ENCODE data around the gene SPP2. TPM values are rescaled to one million over a fixed set of nuclear protein-coding genes. Genes with fewer than 3 reads are reported as not detected.

SPP2 gene
- total and polyA plus RNA-seq, 2 experiments from 2014 or later = 71.4 to 78.5 TPM

DNA sequence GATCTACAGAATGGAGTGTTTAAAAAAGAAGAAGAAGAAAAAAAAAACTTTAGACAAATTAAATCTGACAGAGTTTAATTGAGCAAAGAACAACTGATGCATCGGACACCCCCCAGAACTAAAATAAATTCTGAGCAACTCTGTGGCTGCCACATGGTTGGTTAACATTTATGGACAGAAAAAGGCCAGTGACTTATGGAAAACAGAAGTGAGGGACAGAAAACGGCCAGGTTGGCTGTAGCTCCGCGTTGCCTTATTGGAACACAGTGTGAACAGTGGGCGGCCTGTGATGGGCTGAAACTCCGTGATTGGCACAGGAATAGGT, 75.6 kb downstream of the SPP2 start:
- Histone ChIP-seq H3K36me3 (replicated peaks; ENCODE audit: insufficient read depth, low read depth) (no peaks in the 10 kb centered on the region), H3K9me2 (replicated peaks; ENCODE audit: insufficient read depth) (no peaks in the 10 kb centered on the region), H3K4me2 (no peak overlapping the region), H4K20me1 (ENCODE audit: insufficient read depth, poor library complexity, severe bottlenecking) (no peaks in the 10 kb centered on the region), H3K4me1 (ENCODE audit: insufficient read depth) (no peaks in the 10 kb centered on the region), H3K4me3 (no peak overlapping the region), H3K79me2 (no peaks in the 10 kb centered on the region), H3K9me3 (ENCODE audit: low read depth) (no peaks in the 10 kb centered on the region), H3K27me3 (no peaks in the 10 kb centered on the region), H2AFZ (no peak overlapping the region), H3K27ac (no peak overlapping the region)
- DNase-seq (ENCODE audit: low spot score) = no peak
- TF ChIP-seq EZH2phosphoT487 (IDR thresholded peaks at IDR 0.05; ENCODE audit: low read depth, severe bottlenecking, unreplicated experiment) (no peak), EZH2 (IDR thresholded peaks at IDR 0.05; ENCODE audit: borderline replicate concordance) (no peak)
- TF ChIP-seq, protein P1, sequence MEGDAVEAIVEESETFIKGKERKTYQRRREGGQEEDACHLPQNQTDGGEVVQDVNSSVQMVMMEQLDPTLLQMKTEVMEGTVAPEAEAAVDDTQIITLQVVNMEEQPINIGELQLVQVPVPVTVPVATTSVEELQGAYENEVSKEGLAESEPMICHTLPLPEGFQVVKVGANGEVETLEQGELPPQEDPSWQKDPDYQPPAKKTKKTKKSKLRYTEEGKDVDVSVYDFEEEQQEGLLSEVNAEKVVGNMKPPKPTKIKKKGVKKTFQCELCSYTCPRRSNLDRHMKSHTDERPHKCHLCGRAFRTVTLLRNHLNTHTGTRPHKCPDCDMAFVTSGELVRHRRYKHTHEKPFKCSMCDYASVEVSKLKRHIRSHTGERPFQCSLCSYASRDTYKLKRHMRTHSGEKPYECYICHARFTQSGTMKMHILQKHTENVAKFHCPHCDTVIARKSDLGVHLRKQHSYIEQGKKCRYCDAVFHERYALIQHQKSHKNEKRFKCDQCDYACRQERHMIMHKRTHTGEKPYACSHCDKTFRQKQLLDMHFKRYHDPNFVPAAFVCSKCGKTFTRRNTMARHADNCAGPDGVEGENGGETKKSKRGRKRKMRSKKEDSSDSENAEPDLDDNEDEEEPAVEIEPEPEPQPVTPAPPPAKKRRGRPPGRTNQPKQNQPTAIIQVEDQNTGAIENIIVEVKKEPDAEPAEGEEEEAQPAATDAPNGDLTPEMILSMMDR (IDR thresholded peaks at IDR 0.05; ENCODE audit: poor library complexity) = no peak
- WGBS (ENCODE audit: low lambda C conversion rate, missing lambda C conversion rate) = 94% methylated on average over 6 of the region's 6 CpGs

Other genes with a start within 250 kb of the SPP2 start
- 5.0 and 5.3 TPM in 2 replicates for gene HJURP, start 196.2 kb upstream of the SPP2 start, total RNA-seq
- 2.7 and 3.6 TPM in 2 replicates for gene HJURP, start 196.2 kb upstream of the SPP2 start, polyA plus RNA-seq
- gene TRPM8, start 133.3 kb upstream of the SPP2 start, total RNA-seq = 0.33 and 0.84 TPM in 2 replicates
- gene TRPM8, start 133.3 kb upstream of the SPP2 start, polyA plus RNA-seq = 0.16 and 0.33 TPM in 2 replicates